Breast epithelium (tissue), 4 donors: ENCODE results near the gene ABCC4. TPM values are rescaled to one million over a fixed set of nuclear protein-coding genes. Genes with fewer than 3 reads are reported as not detected.
"Not testable (repeated sequence)": the region's sequence is repeated elsewhere in the genome, so short reads cannot be mapped to it uniquely, and the experiment has no call there.

Experiments
- DNase-seq, 2 donors: peaks; one replicate each; pipeline ENCODE4 v3.0.0-alpha.2; 2019; ENCODE audit warnings: low spot score in 2 of 2
- H3K27ac ChIP-seq, 2 donors: fragments of 200-600 bp; sonication (generic) in 1 of 2; one replicate each; pipeline ENCODE4 v1.5.1; 2016 to 2019; ENCODE audit warnings: mild to moderate bottlenecking in 1 of 2
- H3K27me3 ChIP-seq, 2 donors: fragments of 200-600 bp; sonication (generic) in 1 of 2; one replicate each; pipeline versions ENCODE4 v1.5.1 to v1.6.0; 2017 to 2019; ENCODE audit warnings: control low read depth in 1 of 2, mild to moderate bottlenecking in 1 of 2
- H3K36me3 ChIP-seq: fragments of 200-600 bp; one replicate; pipeline ENCODE4 v1.5.1; 2019
- H3K4me1 ChIP-seq, 2 donors: fragments of 200-600 bp; sonication (generic); one replicate each; pipeline ENCODE4 v1.5.1; 2016 to 2019; ENCODE audit warnings: control low read depth in 1 of 2
- H3K4me3 ChIP-seq, 3 donors: fragments of 200-600 bp; sonication (generic); 1 replicate in 2 of 3; 2 replicates in 1 of 3; pipeline ENCODE4 v1.5.1; 2016 to 2019; ENCODE audit warnings: mild to moderate bottlenecking in 3 of 3, moderate library complexity in 2 of 3
- H3K9me3 ChIP-seq, 2 donors: fragments of 200-600 bp; sonication (generic) in 1 of 2; one replicate each; pipeline ENCODE4 v1.5.1; 2016 to 2019; ENCODE audit warnings: control low read depth in 1 of 2
- CTCF ChIP-seq, 3 donors: fragments of 450-650 bp; IDR thresholded peaks; one replicate each; pipeline ENCODE4 v1.5.1; 2016 to 2017; ENCODE audit warnings: antibody characterized with exemption in 3 of 3, mild to moderate bottlenecking in 3 of 3, moderate library complexity in 3 of 3
- POLR2A ChIP-seq: fragments of 450-650 bp; IDR thresholded peaks from one replicate; pipeline ENCODE4 v1.6.1; 2016; ENCODE audit warnings: antibody characterized with exemption, mild to moderate bottlenecking, moderate library complexity
- POLR2AphosphoS5 ChIP-seq, 3 donors: sonication (generic); formaldehyde crosslinking; IDR thresholded peaks; one replicate each; pipeline ENCODE4 v1.6.1; 2017; ENCODE audit warnings: antibody characterized with exemption in 3 of 3
- intact Hi-C: fragments of 100-400 bp; cut with DNase I; formaldehyde crosslinking; loops from one replicate; pipeline ENCODE4 v1.15.1; 2023; ENCODE audit warnings: low total_unique reads
- total RNA-seq, 3 donors: library from RNA; depleted of rRNA; stranded (reverse); fragments of >200 nt; gene quantifications; one replicate each; pipeline ENCODE4 v1.1.0, GENCODE V29; 2016

ABCC4 gene
- total RNA-seq, 3 donors from 2014 or later = 4.1 to 6.2 (median 4.5) TPM

GRCh38 chr13:95269756-95270155 lies 31.5 kb downstream of the ABCC4 start:
- intact Hi-C loops = no loop called here
- no peaks in the 10 kb centered on the region for H3K4me1 ChIP-seq

DNA sequence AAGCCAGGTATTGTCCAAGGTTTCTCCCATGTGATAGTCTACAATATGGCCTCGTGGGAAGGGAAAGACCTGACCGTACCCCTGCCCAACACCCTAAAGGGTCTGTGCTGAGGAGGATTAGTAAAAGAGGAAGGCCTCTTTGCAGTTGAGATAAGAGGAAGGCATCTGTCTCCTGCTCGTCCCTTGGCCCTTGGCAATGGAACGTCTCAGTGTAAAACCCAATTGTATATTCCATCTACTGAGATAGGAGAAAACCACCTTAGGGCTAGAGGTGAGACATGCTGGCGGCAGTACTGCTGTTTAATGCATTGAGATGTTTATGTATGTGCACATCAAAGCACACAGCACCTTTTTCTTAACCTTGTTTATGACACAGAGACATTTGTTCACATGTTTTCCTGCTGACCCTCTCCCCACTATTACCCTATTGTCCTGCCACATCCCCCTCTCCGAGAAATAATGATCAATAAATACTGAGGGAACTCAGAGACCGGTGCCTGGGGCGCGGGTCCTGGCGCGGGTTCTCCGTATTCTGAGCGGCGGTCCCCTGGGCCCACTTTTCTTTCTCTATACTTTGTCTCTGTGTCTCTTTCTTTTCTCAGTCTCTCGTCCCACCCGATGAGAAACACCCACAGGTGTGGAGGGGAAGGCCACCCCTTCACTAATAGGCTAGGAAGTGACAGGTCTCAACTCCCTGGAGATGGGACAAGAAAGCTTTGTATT lies 32.7 kb downstream of the ABCC4 start:
- H3K36me3 ChIP-seq, H3K9me3 ChIP-seq, H3K27me3 ChIP-seq, H3K27ac ChIP-seq, intact Hi-C loops, H3K4me1 ChIP-seq, H3K4me3 ChIP-seq, DNase-seq: not testable (repeated sequence)

More at GRCh38 chr13:95269756-95270155, 31.5 kb downstream of the ABCC4 start:
- Histone ChIP-seq H3K36me3 (no peaks in the 10 kb centered on the region), H3K27ac (no peak overlapping the region), H3K9me3 (no peaks in the 10 kb centered on the region), H3K27me3 (no peaks in the 10 kb centered on the region), H3K4me3 (no peak overlapping the region)
- TF ChIP-seq POLR2AphosphoS5 (IDR thresholded peaks at IDR 0.05) (no peak), POLR2A (no peak), CTCF (IDR thresholded peaks at IDR 0.05) (no peak)
- DNase-seq = no peak

GRCh38 chr13:95267662-95268342 lies 33.4 kb downstream of the ABCC4 start:
- intact Hi-C loops = no loop called here
- H3K4me1 ChIP-seq = no peaks in the 10 kb centered on the region
- H3K36me3 ChIP-seq = no peaks in the 10 kb centered on the region
- H3K9me3 ChIP-seq = no peaks in the 10 kb centered on the region
- DNase-seq = no peak
- TF ChIP-seq CTCF (IDR thresholded peaks at IDR 0.05) = no peak
- TF ChIP-seq POLR2AphosphoS5 (IDR thresholded peaks at IDR 0.05) = no peak
- no peak for TF ChIP-seq POLR2A
- no peak overlapping the region for H3K4me3 ChIP-seq
- no peak overlapping the region for H3K27ac ChIP-seq
- no peaks in the 10 kb centered on the region for H3K27me3 ChIP-seq

- TF ChIP-seq POLR2AphosphoS5 (IDR thresholded peaks at IDR 0.05) = no peak
- TF ChIP-seq CTCF (IDR thresholded peaks at IDR 0.05) = no peak
- no peak for TF ChIP-seq POLR2A
- H3K36me3 ChIP-seq = no peaks in the 10 kb centered on the region
- H3K27ac ChIP-seq = no peak overlapping the region
- no peaks in the 10 kb centered on the region for H3K9me3 ChIP-seq
- H3K27me3 ChIP-seq = no peaks in the 10 kb centered on the region
- H3K4me3 ChIP-seq = no peak overlapping the region
- intact Hi-C loops = no loop called here
- no peaks in the 10 kb centered on the region for H3K4me1 ChIP-seq
- DNase-seq = no peak
Measured at GRCh38 chr13:95264225-95264624, 37.0 kb downstream of the ABCC4 start.

- intact Hi-C loops = no loop called here
- H3K4me1 ChIP-seq = no peaks in the 10 kb centered on the region
- TF ChIP-seq CTCF (IDR thresholded peaks at IDR 0.05) (no peak), POLR2AphosphoS5 (IDR thresholded peaks at IDR 0.05) (no peak), POLR2A (no peak)
- H3K27me3 ChIP-seq = no peaks in the 10 kb centered on the region
- H3K27ac ChIP-seq = no peak overlapping the region
- H3K36me3 ChIP-seq = no peaks in the 10 kb centered on the region
- H3K4me3 ChIP-seq = no peak overlapping the region
- H3K9me3 ChIP-seq = no peaks in the 10 kb centered on the region
- no peak for DNase-seq
Measured at GRCh38 chr13:95262837-95263384, 38.3 kb downstream of the ABCC4 start.
